Upper lobe of right lung (tissue), 1 donor: Measurements from ENCODE around the gene TIMM17B. TPM values are rescaled to one million over a fixed set of nuclear protein-coding genes. Genes with fewer than 3 reads are reported as not detected.

ENCODE experiments used
- ATAC-seq: fragments of 200-7000 bp; cut with Tn5 transposase; one replicate; pipeline ENCODE4 v1.9.1; 2020; ENCODE audit warnings: mild to moderate bottlenecking, moderate library complexity
- DNase-seq: peaks from one replicate; pipeline ENCODE4 v3.0.0-alpha.2; 2020
- H3K27ac ChIP-seq: fragments of 200-600 bp; one replicate; pipeline ENCODE4 v1.8.0; 2022
- H3K27me3 ChIP-seq: fragments of 200-600 bp; one replicate; pipeline ENCODE4 v1.8.0; 2022; ENCODE audit warnings: mild to moderate bottlenecking
- H3K36me3 ChIP-seq: fragments of 200-600 bp; one replicate; pipeline ENCODE4 v1.8.0; 2022
- H3K4me1 ChIP-seq: fragments of 200-600 bp; one replicate; pipeline ENCODE4 v1.8.0; 2022
- H3K4me3 ChIP-seq: fragments of 200-600 bp; one replicate; pipeline ENCODE4 v1.8.0; 2022; ENCODE audit warnings: mild to moderate bottlenecking
- H3K9me3 ChIP-seq: fragments of 200-600 bp; one replicate; pipeline ENCODE4 v1.8.0; 2022
- CTCF ChIP-seq: fragments of 200-600 bp; IDR thresholded peaks from one replicate; pipeline ENCODE4 v1.8.0; 2022; ENCODE audit warnings: antibody characterized with exemption
- intact Hi-C: fragments of 100-400 bp; cut with DNase I; formaldehyde crosslinking; loops from one replicate; pipeline ENCODE4 v1.11.0; 2022
- total RNA-seq: library from RNA; stranded (reverse); fragmentation: NEBNext Ultra II Directional; extraction: Animal tissue kit (Norgen Biotek cat#: 25700); gene quantifications from one replicate; pipeline ENCODE4 v1.2.1, GENCODE V29; 2021
- donor health status: DM: no; HTN: yes; CAD: no; lungs with severe emphysema.

The TIMM17B gene
- total RNA-seq, 1 donor from 2014 or later: 32.9 TPM

- intact Hi-C loops: no loop called here
- peaks cover 14% of the 10 kb centered on the region for H3K36me3 ChIP-seq
- H3K9me3 ChIP-seq: no peaks in the 10 kb centered on the region
- H3K4me3 ChIP-seq: peak overlapping the region; percentile 68
- H3K27ac ChIP-seq: peak overlapping the region; percentile 95
- H3K27me3 ChIP-seq: no peaks in the 10 kb centered on the region
- no peak for TF ChIP-seq CTCF
- ATAC-seq: peak; percentile 82
- DNase-seq: peak; percentile 89
- peaks cover 8% of the 10 kb centered on the region for H3K4me1 ChIP-seq
These were observed 377 bp downstream of the TIMM17B start for GRCh38 chrX:48897157-48897624.

- Histone ChIP-seq H3K4me1 (peaks cover 8% of the 10 kb centered on the region), H3K4me3 (peak overlapping the region; percentile 68), H3K36me3 (peaks cover 8% of the 10 kb centered on the region), H3K9me3 (no peaks in the 10 kb centered on the region), H3K27me3 (no peaks in the 10 kb centered on the region), H3K27ac (peak overlapping the region; percentile 95)
- TF ChIP-seq CTCF: no peak
- no peak for ATAC-seq
- intact Hi-C loops: no loop called here
- DNase-seq: no peak
These were observed 957 bp downstream of the TIMM17B start for GRCh38 chrX:48896611-48897011.

GRCh38 chrX:48894891-48895290 is 2.7 kb downstream of the TIMM17B start:
- DNase-seq: no peak
- TF ChIP-seq CTCF: no peak
- intact Hi-C loops: no loop called here

GRCh38 chrX:48893556-48894348 is 3.8 kb downstream of the TIMM17B start:
- Histone ChIP-seq H3K9me3 (no peaks in the 10 kb centered on the region), H3K27ac (no peak overlapping the region), H3K27me3 (no peaks in the 10 kb centered on the region), H3K4me1 (peaks cover 5% of the 10 kb centered on the region), H3K4me3 (no peak overlapping the region), H3K36me3 (no peaks in the 10 kb centered on the region)
- TF ChIP-seq CTCF: no peak
- intact Hi-C loops: no loop called here
- ATAC-seq (no peak), DNase-seq (no peak)

More at GRCh38 chrX:48894891-48895290, 2.7 kb downstream of the TIMM17B start:
- no peak for ATAC-seq
- Histone ChIP-seq H3K36me3 (no peaks in the 10 kb centered on the region), H3K9me3 (no peaks in the 10 kb centered on the region), H3K27me3 (no peaks in the 10 kb centered on the region), H3K27ac (no peak overlapping the region), H3K4me1 (peaks cover 8% of the 10 kb centered on the region), H3K4me3 (no peak overlapping the region)

- no peak overlapping the region for H3K27ac ChIP-seq
- no peaks in the 10 kb centered on the region for H3K27me3 ChIP-seq
- DNase-seq (no peak), ATAC-seq (no peak)
- no peak for TF ChIP-seq CTCF
- H3K9me3 ChIP-seq: no peaks in the 10 kb centered on the region
- intact Hi-C loops: no loop called here
- H3K36me3 ChIP-seq: no peaks in the 10 kb centered on the region
- peaks cover 5% of the 10 kb centered on the region for H3K4me1 ChIP-seq
- H3K4me3 ChIP-seq: no peak overlapping the region
These were observed 4.7 kb downstream of the TIMM17B start for GRCh38 chrX:48892896-48893295.
